DMS 273 (cell line): ENCODE data around the gene KCNQ1OT1.

Experiments used
- DNase-seq: peaks from one replicate; lab custom pipeline; 2025; ENCODE audit not compliant: unreplicated experiment; lab: John Stamatoyannopoulos, UW

KCNQ1OT1 gene

GRCh38 chr11:2584812-2585565 lies 114.8 kb downstream of the KCNQ1OT1 start:
- DNase-seq = no peak

GRCh38 chr11:2584434-2584811 lies 115.4 kb downstream of the KCNQ1OT1 start:
- DNase-seq = no peak

DNA sequence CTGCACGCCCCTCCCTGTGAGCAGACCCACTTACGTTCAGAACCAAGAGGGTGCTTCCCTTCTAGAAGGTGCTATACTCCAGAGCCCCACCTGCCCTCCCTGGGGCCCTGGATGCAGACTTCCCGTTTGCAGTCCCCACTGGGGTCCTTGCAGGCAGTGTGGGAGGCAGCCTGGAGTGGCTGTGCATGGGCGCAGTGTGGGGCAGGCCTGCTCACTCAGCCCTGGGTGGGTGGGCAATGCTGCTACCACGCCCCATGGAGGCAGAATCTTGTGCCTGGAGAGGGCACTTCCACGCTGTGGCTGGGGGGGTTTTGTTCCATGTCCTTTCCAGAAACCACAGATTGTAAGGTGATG lies 116.2 kb downstream of the KCNQ1OT1 start:
- DNase-seq = no peak

DNA sequence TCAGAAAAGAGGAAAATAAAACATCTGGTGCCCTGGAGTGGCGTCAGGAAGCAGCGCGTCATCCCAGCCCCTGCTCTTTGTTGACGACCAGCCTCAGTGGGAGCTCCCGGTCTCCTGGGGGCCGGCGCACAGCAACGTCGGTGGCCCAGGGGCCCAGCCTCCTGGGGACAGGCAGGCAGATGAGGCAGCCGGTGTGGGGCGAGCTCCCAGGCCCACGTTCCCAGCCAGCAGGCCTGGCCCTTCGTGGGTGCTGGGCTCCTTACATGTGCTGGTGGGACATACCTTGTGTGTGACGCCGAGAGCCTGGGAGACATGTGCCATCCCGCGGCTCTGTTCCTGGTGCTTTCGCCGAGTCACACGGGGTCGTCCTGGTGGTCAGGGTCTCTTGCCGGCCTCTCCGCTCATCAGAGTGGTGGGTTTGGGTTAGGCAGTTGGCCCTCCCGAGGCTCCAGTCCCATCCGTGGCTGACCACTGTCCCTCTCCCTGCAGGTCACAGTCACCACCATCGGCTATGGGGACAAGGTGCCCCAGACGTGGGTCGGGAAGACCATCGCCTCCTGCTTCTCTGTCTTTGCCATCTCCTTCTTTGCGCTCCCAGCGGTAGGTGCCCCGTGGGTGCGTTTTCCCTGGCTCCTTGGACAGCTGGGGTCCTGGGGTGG lies 116.7 kb downstream of the KCNQ1OT1 start:
- no peak for DNase-seq

DNA sequence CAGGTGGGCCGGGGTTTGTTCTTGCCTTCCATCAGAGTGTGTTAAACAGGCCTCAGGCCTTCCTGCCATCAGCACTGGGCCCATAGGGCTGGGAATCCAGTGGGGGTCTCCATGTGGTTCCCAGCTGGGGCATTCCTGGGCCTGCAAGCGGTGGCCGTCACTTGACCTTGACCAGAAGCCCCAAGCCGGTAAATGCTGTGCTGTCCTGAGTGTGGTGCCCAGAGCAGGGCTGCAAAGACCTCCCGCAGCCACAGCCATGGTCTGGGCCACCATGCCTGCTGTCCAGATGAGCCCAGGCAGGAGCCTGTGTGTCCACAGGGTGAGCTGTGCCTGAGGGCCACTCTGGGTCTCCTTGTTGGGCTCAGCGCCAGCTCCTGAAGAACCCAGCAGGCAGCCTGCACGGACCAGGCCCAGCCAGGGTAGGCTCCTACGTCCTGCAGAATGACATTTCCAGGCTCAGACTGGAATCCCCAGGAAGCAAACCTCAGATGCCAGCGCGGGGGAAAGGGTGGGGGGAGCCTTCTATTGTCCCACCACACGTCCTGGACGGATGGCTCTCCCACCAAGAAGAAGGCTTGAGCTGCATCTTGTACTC lies 117.3 kb downstream of the KCNQ1OT1 start:
- no peak for DNase-seq

- DNase-seq = no peak
Observed at GRCh38 chr11:2581931-2582350, 117.9 kb downstream of the KCNQ1OT1 start.

DNA sequence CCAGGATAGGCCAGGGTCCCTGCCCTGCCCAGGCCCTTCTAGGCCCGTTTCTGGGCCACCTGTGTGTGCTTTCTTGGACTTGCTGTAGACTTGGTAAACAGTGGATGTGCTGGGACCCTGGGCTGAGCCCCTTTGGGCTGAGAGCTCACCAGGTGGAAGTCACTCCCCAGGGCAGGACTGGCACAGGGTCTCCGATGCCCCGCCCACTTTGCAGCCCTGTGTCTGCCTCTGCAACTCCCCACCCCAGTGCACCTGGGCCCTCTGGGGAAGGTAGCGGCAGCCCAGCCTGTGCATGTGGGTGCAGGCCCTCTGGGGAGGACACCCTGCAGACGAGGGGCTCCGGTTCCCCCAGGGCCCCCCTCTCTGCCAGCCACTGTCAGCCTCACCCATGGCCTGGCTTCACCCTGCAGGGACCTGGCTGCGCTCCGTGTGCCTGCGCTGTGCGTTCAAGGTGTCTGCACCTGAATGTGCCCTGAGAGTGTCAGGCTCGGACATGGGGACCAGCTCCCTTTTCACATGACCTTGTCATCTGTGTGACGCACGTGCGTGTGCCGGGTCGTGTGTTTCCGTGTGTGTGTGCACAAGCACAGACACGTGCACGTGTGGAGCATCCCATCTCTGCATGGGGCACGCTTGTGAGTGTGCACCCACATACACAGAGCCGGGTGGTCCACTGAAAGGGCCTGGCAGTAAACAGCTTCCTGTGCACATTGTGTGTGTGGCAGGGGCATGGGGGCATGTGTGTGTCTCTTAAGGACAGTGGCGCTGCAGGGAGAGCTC lies 118.5 kb downstream of the KCNQ1OT1 start:
- DNase-seq = no peak

GRCh38 chr11:2580571-2581001 lies 119.2 kb downstream of the KCNQ1OT1 start:
- DNase-seq = no peak

GRCh38 chr11:2580061-2580421 lies 119.8 kb downstream of the KCNQ1OT1 start:
- no peak for DNase-seq

GRCh38 chr11:2579315-2580060 lies 120.3 kb downstream of the KCNQ1OT1 start:
- DNase-seq = no peak

DNA sequence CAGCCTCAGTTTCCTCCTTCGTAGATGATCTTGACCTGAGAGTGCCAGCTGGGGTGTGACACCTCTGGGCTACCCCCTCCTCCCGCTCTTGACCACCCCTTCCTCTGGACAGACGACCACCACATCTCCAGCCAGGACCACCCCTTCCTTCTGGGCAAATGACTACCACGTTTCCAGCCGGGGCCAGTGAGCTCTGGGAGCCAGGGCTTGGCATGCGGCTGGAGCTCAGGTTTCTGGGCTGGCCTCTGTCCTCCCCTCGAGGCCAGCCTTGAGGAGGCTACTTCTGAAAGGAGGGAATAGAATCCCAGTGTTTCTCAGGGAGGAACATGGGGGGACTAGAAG lies 120.9 kb downstream of the KCNQ1OT1 start:
- no peak for DNase-seq

DNA sequence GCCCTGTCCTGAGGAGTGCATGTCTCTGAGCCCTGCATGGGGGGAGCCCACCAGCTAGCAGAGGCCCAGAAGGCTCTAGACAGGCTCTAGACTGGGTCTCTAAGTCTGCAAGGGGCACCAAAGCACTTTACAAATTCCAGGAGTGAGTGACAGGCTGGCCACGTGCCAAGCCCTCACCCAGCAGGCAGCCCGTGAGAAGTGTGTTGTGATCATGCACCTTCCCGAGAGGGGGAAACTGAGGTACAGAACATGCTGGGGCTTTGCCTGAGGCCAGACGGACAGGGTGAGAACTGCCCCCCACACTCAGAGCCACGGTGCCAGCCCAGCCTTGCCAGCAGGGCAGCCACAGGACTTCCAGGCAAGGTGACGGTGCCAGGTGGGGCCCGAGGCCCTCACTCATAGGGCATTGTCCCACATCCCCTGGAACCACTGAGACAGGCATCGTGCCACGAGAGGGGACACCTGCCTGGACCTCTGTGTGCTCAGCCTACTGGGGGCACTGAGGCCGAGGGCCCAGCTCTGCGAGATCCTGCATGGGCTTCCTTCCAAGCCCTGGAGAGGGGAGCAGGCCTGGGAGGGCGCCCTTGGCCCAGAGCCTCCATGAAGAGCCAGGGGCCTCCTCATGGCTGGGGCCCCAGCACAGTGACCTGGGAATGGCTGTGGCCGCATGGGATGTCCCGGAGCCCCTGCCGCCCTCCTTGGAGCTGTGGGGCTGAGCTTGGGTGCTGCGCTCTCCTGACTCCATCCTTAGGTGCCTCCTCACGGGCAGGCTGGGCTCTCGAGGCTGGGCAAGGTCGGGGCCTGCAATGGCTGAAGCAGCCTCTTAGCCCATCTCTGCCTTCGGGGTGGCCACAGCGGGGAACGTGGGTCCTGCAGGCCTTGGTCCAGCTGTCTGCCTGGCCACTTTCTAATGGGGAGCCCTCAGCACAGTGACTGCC lies 121.5 kb downstream of the KCNQ1OT1 start:
- no peak for DNase-seq

- DNase-seq = no peak
Observed at GRCh38 chr11:2577031-2577990, 122.5 kb downstream of the KCNQ1OT1 start.

DNA sequence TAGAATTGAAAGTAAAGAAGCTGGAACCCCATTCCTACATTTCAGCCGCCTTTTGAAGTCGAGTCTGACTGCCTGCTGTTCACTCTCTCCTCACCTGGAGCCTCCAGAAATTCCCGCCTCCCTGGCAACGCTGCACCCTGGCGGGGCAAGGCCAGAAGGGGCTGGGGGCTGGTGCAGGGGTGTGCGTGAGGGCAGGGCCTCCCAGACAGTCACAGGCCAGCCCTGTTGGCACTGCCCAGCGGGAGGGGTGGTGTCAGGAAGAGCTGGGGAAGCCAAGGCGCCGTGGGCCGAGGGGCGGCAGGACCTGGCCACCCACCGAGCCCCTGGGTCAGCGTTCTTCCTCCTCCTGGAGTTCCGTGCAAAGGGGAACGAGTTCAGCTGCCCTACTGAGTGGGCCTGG lies 123.2 kb downstream of the KCNQ1OT1 start:
- DNase-seq = no peak

DNA sequence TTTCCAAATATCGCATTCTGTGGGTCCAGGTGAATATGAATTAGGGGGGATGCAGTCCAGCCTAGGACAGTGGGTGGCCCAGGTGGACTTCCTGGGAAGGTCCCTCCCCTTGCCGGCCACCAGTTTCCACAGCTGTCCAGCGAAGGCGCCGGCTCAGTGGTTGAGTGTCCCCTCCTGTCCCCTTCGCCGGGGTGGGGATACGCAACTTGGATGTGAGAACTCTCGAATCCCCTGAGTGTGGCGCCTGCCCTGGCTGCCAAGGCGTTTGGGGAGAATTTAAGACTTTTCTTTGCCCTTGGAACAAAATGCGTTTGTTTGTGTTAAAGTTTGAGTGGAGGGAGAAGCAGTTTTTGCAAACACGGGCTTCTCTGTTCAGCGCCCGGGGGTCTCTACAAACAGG lies 123.7 kb downstream of the KCNQ1OT1 start:
- DNase-seq = no peak

DNA sequence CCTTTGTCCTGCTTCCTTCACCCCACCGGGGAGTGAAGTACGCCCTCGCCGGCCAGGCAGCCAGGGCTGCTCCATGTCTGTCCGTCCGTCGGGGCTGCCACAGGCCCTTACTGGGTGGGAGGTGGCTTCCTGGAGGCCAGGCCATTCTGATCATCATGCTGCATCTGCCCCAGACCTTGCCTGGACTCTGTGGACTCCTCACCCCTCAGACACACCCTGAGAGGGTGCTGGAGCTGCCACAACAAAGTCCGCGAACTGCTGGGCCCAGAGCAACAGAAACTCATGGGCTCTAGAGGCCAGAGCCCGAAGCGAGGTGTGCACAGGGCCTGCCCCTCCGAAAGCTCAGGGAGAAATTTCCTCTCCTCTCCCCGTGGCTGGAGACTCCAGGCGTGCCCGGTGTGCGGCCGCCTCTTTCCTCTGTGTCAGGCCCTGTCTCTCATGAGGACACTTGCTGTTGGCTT lies 124.2 kb downstream of the KCNQ1OT1 start:
- no peak for DNase-seq

GRCh38 chr11:2574553-2575535 lies 125.0 kb downstream of the KCNQ1OT1 start:
- no peak for DNase-seq
